Stimulated activated CD4-positive, alpha-beta T cell treated with anti-CD3 and anti-CD28 coated beads, Interleukin-15, amount 100 ng/mL, for 48 hours (primary cell): ENCODE measurements around the gene TMEM132E.

Source experiments
- DNase-seq, 2 donors: peaks; one replicate each; pipeline ENCODE4 v3.0.0-alpha.2; 2020; ENCODE audit warnings: low read depth in 2 of 2

The TMEM132E gene

DNA sequence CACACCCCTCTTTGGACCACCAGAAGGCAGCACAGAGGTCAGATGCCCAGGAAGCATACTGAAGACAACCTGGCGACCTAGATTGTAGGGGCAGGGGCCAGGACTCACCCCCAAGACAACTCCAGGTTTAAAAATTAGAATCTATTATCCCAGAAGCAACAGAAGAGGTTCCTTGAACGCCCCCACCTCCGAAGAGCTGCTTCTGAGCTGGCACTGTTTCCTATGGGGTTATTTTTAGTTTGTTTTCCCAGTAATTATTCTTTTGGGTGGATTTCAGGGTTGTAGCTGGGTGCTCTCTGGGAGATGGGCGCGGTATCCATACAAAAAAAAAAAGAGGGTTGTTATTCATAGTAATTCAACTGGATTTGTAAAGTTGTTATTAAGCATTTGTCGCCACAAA, 10.4 kb upstream of the TMEM132E start:
- no peak for DNase-seq

DNA sequence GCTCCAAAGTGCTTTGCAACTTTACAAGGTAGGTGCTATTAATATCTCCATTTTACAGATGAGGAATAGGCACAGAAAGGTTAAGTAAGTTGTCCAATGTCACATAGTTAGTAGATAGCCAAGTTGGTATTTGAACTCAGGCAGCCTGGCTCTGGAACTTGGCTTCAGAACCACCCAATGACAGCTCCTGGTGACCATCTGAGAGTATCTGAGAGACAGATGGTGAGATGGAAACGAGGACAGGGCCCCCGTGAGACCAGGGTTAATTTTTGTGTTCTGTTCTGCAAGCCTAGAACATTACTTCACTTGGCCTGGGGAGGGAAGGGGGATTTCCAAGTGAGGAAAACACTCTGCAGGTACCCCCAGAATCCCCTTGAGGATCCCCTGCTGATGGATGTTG, 9.8 kb upstream of the TMEM132E start:
- no peak for DNase-seq

DNA sequence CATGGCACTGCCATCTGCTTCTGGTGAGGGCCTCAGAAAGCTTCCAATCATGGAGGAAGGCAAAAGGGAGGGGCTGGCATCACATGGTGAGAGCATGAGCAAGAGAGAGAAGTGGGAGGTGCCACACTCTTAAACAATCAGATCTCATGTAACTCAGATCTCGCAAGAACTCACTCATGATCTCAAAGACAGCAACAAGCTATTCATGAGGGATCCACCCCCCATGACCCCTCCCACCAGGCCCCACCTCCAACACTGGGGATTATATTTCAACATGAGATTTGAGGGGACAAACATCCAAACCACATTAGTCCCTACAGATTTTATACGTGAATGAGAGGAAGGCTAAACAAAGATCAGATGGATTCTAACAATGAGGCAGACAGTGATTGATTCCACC, 8.9 kb upstream of the TMEM132E start:
- DNase-seq, result no peak

DNA sequence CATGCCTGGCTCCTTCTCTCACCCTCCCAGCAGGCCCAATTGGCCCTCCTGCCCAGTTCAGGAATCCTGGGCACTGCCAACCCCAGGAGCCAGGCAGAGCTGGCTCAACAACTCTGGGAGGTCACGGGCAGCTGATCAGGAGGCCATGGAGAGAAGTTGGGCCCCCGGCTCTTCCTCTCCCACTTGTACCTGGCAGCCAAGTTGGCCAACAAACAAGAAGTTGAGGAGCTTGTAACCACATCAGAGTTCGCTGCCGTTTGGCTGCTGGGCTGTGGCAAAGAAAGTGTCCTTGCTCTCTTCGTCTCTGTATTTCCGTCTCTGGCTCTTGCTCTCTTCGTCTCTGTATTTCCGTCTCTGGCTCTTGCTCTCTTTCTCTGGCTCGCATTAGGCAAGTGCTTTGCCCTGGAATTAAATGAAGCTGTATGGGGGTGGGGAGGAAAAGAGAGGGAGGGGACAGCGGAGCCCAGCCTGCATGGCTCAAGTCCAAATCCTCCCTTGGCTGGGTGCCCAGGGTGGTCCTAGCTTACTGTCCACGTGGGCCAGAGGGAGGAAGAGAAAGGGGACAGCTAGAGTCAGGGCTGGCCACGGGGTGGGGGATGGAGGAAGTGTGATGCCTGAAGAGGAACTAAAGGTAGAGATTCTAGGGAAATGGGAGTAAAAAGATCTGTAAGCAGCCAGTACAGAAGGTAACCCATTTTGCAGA, 7.8 kb upstream of the TMEM132E start:
- no peak for DNase-seq

DNA sequence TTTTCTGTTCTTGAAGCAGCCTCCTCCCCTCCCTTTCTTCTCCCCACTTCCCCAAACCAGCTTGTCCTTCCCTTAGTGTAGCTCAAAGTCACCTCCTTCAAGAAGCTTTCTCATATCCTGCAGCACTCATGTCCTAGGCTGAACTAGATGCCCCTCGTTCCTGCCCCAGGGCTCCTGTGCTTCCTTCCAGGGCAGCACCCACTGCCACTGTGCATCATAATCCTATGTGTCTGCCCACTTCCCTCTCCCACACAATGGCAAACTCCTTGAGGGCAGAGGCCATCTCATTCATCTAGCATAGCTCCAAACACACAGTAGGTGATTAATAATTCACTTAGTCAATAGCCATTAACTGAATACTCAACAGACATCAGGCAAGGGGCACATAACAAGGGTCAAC, 6.9 kb upstream of the TMEM132E start:
- no peak for DNase-seq

DNA sequence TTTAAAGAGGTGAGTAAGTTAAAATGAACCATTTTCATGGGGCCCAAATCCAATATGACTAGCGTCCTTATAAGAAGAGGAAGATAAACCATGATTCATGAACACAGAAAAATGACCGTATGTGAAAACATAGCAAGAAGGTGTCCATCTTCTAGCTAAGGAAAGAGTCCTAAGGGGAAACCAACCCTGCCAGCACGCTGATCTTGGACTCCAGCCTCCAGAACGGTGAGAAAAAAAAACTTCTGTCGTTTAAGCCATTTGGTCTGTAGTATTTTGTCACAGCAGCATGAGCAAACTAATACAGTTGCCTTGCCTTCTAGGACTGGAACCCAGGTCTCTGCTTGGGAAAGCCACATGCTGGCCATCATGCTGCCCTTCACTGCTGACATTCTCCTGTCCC, 4.2 kb upstream of the TMEM132E start:
- no peak for DNase-seq

DNA sequence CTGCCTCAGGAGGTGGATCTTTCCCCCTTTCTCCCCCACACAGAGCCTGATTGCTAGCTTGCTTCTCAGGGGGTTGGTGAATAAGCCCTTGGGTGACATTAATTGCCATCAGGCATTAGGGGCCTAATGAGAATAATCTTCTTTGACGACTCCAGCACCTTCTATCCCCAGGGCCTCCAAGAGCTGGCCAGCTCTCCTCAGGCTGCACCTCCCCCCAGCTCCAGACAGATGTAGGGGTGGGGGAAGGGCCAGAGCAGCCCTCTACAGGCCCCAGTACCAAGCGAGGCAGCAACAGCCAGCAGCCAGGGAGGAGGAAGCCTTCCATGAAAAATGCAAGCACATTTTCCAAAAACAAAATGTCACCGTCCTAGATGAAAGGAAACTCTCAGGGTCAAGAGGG, 1.4 kb upstream of the TMEM132E start:
- no peak for DNase-seq

DNA sequence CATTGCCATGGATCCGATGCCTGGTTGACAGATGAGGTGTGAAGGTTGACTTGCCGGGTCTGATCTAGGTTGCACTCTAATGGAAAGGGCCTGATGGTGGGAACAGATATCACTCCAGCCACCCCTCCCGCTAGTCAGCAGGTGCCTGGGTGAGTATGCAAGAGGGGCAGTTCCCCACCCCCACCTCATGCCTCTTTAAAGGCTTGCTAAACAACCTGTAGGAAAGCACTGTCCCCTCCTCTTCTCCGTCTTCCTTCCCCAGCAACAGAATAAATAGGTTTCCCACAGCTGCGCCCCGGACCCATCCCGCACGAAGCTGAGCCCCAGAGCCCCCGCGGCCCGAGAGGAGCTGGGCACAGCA, 746 bp upstream of the TMEM132E start:
- DNase-seq, result no peak

DNA sequence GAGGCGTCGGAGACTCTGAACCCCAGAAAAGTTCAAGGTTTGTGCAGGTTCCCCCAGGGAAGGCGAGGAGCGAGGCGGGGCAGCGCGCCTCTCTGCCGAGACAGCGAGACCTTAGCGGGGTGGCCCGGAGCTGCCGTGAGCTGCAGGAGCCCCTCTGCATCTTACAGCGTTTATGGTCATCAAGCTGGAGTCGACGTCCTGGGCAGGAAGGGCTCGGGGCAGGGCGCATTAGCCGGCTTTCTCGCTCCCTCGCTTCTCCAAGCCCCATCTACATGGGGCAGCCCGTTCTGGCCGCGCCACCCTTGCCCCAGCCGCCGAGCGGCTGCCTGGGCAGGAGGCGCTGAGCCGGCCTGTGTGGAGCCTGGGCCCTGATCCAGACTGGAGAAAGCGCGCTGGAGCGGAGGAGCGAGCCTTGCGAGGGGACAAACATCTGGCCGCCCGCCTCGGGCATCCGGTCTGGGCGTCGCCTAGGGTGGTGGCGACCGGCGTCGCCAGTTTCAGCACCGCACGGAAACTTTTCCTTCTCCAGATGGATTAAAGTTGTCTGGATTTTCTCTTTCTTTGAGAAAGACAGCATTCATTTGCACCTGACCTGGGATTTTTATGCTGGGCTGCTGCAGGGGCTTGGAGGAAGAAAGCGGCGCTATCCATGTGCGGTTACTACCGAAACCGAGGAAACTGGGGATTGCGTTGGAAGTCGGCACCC, 750 bp downstream of the TMEM132E start:
- DNase-seq, result no peak

DNA sequence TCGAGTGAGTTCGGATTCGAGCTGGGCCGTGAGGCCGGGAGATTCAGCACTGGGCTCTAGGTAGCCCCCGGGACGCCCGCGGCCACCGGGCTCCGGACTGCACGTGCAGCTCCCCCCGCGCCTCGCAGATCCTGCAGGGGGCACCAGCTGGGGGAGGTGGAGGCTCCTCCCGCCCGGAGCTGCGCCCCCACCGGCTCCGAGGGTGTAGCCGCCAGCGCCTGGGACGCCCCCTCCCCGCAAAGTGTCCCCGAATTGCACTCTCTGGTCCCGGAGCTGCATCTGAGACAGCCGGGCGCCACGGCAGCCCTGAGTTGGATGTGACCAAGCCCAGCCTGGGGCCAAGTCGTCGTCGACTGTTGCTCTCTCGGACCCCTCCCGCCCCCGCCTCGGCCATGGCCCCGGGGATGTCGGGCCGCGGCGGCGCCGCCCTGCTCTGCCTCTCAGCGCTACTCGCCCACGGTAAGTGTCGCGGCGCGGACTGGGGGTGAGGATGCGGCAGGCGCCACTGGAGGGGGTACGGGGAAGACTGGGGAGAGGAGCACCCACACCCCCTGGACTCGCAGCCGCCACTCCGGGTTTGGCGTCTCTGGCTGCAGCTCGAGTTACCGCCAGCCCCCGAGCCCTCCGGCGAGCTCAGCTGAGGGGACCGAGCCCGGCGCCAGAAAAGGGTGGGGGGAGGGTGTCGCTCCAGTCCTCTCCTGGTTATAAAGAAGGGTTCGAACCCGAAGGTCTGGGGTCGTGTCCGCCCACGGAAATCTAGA, 1.5 kb downstream of the TMEM132E start:
- no peak for DNase-seq

DNA sequence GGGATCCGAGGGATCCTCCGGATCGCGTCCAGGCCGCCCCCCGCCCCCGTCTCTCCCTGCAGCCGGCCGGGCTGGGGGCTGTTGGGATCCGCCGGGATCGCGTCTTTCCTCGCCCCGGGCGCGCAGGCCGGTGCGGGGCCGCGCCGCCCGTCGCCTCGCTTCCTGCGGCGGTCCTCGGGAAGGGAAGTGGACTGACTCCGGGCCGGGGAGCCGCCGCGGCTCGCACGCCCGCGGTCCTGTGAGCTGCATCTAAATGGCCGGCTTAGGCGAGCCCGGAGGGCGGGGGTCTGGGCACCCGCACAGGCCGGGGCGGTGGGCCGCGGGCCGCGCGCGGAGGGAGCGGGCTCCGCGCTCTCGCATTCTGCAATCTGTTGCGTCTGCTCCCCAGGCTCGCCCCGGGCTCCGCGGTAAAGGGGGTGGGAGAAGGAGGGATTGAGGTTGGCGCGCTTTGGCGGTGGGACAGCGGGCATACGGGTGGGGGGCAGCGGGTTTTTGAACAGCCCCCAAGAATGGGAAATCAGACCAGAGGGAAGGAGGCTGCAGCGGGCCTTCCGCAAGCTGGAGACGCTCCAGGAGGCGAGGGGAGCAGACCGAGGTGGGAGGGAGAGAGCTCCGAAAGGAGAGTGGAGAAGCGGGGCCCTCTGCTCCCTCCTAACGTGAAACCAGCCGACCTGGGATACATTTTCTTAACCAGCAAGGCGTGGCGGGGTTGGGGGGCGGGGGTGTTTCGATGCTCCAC, 2.2 kb downstream of the TMEM132E start:
- no peak for DNase-seq

DNA sequence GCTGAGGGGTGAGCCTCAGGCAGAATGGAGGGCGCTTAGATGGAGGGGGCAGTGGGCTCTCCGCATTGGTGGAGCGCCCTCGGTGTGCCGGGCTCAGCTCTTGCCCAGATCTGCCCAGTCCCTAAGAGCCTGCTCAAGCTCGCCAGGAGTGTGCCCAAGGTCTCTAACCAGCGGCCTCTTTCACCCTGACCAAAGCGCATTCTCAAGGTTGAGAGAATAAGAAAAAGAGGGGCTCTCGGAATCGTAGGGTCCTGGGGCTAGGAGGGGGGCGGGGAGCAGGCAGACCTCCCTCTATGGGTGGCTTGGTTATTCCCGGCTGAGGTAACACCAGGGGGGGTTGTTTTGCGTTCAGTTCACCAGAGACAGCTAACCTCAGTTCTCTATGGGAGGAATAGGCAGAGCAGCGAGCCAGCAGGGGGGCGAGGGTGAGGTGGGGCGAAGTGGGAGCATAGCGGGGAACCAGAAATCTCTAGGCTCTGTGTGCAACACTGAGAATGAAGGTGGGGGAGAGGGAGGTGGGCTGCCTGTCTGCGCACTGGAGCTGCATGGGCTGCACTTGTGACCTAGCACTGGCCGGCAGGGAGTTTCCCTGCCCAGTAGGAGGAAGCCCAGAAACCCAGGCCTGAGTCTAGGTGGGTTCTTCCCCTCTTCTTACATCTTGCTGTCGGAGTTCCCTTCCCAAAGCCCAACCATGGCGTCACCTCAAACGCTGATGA, 3.0 kb downstream of the TMEM132E start:
- no peak for DNase-seq

DNA sequence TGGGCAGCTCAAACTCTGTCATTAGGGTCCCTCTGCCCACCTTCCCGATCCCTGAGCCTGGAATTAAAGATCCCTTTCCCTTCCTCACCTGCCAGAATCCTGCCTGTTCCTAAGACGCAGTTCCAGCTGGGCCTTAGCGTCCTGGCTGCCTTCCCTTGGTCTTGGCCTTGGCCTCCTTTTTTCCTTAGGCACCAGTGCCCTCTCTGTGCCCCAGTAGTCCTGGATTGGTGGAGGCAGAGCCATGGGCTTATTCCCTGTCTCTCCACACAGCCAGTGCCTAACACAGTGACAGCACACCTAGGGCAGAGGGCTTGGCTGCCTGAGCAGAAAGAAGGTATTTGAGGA, 3.5 kb downstream of the TMEM132E start:
- no peak for DNase-seq

DNA sequence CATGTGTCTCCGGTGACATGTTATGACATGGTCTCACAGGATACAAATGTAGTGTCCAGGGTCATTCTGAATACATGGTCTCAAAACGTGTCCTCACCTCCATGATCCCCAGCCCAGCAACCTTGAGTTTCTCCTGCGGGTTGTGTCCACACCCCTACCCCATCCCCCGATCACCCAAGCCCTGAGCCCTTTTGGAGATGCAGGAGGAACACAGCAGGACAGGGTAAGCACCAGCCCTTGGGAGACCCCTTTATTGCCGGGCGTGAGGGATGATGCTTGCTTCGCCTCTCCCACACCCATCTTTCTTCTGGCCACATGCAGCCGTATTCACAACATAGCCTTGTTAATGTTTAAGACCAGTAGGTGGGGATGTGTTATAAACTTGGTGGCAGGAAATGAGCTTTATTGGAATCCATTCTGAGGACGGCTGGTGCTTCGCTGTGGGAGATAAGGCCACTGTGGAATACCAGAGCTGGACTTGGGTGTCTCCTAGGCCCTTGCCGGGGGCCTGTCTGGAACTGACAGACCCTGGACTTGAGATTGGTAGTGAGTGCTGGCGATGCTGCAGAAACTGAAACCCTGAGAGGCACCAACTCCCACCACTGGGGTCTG, 5.5 kb downstream of the TMEM132E start:
- no peak for DNase-seq

DNA sequence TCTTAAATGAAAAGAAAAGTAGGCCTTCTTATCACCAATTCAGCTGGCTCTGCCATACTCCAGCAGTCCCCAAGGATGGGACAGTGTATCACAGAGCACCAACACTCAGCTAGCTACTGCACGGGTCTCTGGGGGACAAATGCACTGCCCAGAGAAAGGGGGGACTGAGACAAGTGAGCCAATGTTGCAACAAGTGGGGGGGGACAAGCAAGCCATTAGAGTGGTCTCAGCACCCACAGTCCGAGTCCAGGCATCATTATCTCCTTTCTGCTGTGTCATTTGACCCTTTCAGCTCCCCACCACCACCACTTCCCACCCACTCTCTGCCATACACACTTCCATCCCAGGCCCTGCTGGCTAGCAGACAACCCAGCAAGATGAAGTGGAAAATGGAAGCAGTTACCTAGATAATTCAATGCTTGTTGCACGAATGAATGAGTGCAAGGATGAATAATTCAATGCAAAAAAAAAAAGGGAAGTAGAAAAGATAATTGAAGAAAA, 7.0 kb downstream of the TMEM132E start:
- DNase-seq, result no peak

DNA sequence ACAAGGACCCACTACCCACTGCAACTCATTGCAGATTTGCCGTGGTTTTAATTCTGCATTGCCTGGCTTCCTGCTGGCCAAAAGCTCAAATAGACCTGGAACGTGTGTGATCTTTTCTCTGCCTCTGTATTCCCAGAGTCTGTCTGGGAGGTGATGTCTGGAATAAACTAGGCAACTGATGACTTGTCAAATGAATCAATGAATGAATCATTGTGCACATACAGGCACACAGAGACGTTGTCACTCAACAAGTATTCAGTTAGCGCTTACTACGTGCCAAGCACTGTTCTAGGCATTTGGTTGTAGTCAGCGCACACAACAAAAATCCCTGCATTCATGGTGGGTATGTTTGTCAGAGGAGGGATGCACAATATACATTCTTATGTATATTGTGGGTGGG, 8.9 kb downstream of the TMEM132E start:
- DNase-seq, result no peak

DNA sequence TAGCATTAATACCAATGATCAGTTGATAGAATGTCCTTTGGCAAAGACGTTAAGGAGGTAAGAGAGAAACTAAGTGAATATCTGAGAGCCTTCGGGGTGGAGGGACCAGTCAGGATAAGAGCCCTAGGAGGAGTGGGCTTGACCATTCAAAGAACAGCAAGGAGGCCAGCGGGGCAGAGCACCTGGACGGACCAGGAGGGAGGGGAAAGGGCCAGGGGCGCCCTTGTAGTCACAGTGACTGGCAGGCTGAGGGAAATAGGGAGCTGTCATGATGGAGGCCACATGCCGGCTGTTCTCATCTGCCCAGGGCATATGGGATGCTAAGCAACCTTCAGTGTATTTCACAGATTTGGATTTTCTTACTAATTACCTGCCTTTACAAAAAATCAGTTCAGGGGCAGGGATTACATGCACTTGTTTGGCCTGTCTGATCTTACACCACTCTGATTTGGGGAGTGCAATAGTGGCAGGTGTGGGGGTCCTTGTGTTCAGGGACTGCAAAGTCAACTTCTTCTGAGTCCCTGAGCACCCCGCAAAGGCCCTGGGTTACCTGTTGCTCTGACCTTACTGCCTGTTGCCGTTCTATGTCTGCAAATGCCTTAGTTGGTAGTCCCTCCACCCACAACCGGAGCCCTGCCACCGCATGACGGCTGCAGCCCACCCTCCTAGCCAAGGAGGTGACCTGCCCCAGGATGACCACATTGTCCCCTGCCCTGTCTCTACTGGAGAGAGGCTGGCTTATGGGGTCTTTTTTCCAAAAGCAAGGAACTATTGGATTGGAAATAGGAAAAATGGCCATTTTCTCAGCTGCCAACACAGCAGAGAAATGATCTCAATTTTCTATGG, 10.0 kb downstream of the TMEM132E start:
- DNase-seq, result no peak

DNA sequence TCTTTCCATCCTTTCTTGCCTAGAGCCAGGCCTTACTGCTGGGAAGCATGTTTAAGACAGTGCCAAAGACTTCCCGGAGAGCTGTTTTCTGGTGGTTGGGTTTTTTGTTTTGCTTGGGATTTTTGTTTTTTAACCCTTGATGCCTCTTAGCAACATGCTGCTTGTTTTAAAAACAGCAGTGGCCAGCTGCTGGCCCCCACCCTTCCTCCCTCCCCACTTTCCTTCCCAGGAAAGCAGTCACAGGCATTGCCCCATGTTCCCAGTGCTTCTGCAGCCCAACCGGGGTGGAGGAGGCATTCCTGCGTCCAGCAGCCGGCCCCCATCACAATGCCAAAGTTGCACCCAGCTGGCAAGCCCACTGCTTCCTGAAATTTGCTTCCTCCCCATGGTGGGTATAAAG, 12.6 kb downstream of the TMEM132E start:
- no peak for DNase-seq

DNA sequence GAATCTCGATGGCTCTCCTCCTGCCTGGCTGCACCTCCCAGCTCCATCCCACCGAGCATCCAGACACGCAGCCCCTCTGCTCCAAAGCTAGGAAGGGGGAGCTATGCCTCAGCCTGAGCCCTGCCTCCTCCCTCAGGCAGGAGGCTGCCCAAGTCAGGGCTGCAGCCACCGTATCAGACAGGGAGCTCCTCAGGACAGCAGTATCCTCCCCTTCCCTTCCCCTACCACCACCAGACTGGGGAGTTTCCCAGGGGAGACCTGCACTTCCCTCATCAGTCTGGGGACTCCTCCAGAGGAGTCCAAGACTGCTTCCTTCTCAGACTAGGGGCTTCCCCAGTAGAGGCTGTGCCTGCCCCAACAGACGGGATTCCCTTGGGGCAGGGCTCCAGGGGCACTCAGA, 17.5 kb downstream of the TMEM132E start:
- DNase-seq, result no peak

DNA sequence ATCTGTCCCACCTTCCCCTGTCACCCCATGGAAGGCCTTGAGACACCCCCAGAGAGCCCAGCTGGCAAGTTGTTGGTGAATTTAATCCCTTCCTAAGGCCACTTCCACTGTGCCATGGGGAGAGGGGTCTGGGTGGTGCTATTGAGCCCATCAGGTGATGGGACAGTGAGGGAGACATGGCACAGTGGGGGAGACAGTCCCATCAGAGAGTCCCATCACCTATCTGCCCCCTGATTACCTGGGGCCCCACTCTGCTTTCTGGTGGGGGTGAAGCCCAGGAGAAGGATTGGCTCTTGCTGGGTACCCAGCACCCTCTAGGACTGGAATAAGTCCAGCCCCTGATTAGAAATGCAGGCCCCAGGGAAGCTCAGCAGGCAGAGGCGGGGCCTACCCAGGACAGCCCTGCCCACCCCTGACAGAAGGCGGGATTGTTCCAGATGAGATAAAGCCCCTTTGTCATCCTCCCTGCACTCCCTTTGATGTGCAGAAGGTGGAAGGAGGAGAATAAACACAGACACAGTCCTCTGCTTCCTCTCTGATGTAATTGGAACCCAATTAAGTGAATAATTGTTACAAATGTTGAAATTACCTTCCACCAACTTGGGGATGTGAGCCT, 18.9 kb downstream of the TMEM132E start:
- no peak for DNase-seq
